ENCODE data around the gene CYP1A2.

Gene CYP1A2

GRCh38 chr15:74780523-74781430, 32.1 kb downstream of the CYP1A2 start:
- H3K27ac ChIP-seq: peak overlapping the region; percentile 97; the same call in 1 of the 2 replicates

DNA sequence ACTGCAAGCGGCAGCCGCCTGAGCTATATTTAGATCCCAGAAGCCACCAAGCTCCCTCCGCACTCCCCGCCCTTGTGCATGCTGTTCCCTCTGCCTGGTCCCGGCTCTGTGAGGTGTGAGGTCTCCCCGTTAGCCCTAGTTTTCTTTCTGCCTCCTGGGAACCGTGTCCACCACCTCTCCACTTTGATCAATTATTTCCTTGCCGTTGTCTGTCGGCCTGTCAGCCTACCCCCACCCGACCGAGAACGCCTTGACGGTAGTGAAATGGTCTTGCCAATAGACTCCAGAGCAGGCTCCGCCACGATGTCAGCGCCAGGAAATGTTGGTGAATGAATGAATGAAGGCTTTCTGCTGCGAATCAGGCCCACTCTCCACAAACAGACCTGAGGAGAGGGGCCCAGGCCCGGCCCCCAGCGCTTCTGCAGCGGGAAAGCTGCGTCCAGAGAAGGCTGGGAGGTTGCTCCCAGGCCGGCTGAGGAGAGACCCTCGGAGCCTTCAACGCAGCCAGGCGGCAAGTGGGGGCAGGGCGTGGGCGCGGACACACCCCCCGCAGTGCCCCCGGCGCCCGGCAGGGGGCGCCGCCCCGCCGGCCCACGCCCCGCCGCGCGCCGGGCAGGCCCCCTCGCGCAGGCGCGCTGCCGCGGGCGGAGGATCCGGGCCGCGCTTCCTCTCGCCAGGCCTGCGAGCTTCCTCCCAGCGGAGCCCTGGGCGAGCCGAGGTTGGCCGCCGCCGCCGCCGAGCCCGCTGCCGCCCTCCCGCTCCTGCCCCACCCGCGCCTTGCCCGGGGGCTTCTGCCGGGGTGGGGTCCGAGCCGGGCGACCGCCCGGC, 33.0 kb downstream of the CYP1A2 start, which contains the start of gene CSK:
TSS of gene CSK (plus strand) at position 650 of the 828 bp plus-strand sequence. CDS start 16,218 bp downstream, outside the sequence.
- H3K27ac ChIP-seq: peak within 1 kb of the TSS; percentile 97
- TF ChIP-seq, protein P1, sequence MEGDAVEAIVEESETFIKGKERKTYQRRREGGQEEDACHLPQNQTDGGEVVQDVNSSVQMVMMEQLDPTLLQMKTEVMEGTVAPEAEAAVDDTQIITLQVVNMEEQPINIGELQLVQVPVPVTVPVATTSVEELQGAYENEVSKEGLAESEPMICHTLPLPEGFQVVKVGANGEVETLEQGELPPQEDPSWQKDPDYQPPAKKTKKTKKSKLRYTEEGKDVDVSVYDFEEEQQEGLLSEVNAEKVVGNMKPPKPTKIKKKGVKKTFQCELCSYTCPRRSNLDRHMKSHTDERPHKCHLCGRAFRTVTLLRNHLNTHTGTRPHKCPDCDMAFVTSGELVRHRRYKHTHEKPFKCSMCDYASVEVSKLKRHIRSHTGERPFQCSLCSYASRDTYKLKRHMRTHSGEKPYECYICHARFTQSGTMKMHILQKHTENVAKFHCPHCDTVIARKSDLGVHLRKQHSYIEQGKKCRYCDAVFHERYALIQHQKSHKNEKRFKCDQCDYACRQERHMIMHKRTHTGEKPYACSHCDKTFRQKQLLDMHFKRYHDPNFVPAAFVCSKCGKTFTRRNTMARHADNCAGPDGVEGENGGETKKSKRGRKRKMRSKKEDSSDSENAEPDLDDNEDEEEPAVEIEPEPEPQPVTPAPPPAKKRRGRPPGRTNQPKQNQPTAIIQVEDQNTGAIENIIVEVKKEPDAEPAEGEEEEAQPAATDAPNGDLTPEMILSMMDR (conservative IDR thresholded peaks at IDR 0.05): peak; percentile 100

More at GRCh38 chr15:74780523-74781430, 32.1 kb downstream of the CYP1A2 start:
- TF ChIP-seq, protein P1 (conservative IDR thresholded peaks at IDR 0.05): no peak

DNA sequence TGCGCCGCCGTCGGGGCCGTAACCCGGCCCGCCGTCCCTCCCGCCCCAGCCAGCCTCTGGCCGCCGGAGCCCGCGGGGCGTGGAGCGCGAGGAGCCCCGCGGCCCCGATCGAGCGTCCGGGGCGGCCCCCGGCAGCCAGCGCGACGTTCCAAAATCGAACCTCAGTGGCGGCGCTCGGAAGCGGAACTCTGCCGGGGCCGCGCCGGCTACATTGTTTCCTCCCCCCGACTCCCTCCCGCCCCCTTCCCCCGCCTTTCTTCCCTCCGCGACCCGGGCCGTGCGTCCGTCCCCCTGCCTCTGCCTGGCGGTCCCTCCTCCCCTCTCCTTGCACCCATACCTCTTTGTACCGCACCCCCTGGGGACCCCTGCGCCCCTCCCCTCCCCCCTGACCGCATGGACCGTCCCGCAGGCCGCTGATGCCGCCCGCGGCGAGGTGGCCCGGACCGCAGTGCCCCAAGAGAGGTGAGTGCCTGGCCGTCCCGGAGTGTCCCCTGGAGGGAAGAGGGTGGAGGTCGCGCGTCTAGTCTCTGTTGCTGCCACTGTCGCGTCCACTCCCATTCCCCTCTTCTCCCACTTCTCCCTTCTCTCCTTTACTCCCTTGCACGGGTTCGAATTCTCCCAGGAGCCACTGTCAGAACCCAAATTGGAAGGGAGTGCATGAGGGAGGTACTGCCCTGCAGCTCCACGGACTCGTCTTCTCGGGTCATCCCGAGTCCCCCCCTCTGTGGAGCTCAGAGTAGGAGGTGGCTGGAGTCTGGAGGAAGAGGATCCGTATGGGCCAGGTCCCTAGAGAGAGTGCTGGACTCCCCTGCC, 33.8 kb downstream of the CYP1A2 start:
- H3K27ac ChIP-seq: peak overlapping the region; percentile 97

DNA sequence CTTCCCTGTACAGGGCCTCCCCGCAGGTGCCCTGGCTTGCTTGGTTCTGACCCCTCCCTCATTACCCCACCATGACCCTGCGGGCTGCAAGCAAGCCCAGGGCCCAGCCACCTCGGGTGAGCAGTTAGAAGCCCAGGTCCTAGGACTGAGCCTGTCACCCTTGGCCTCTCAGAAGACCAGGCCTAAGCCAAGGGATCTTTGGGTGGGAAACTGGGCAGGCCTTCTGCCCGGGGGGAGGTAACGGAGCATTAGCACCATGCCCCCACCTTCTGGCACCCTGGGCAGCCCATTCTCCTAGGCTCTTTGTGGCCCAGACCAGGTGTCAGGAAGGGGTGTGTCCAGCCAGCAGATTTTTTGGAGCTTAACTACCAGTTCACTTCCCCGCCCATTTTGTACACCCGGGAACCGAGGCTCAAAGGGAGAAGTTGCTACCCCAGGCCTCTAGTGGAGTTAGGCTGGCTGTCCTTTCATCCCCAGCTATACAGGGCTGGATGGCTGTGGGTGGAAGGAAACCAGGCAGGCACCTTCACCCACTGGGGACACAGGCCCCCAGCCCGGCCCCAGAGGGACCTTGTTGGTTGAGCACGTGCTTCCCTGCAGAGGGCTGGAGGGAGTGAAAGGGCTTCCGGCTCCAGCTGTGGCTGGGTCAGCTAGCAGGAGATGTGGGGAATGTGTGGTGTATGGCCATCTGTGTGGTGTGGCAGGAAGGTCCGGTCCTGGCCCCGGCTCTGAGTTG, 34.6 kb downstream of the CYP1A2 start:
- H3K27ac ChIP-seq: peak overlapping the region; percentile 97
- TF ChIP-seq, protein P1 (conservative IDR thresholded peaks at IDR 0.05): no peak

More for the DNA sequence above, 33.8 kb downstream of the CYP1A2 start:
- TF ChIP-seq, protein P1 (conservative IDR thresholded peaks at IDR 0.05): no peak

DNA sequence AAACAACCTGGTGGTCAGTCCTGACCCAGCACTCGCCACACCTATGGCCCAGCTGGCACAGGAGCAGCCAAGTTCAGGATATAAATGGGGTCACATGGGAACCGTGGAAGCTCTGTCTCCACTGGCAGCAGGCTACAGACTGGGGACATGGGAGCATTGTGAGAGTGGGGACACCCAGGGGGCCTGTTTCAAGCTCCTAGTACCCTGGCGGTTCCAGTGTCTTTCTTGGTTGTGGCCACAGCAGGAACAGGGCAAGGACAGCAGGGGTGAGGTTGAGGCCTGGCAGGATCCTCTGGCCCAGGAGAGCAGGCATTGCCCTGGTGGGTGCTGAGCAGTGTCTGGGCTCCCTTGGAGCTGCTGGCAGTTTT, 35.1 kb downstream of the CYP1A2 start:
- peak overlapping the region; percentile 97 for H3K27ac ChIP-seq
- TF ChIP-seq, protein P1 (conservative IDR thresholded peaks at IDR 0.05): no peak

- peak overlapping the region; percentile 97; the same call in 1 of the 2 replicates for H3K27ac ChIP-seq
- TF ChIP-seq, protein P1 (conservative IDR thresholded peaks at IDR 0.05): no peak
Measured at GRCh38 chr15:74784426-74785193, 36.0 kb downstream of the CYP1A2 start.

Data from VCaP (cell line).